ENCODE measurements around the gene ZNF732.
"Not testable (repeated sequence)": the region's sequence is repeated elsewhere in the genome, so short reads cannot be mapped to it uniquely, and the experiment has no call there.

ZNF732 gene

DNA sequence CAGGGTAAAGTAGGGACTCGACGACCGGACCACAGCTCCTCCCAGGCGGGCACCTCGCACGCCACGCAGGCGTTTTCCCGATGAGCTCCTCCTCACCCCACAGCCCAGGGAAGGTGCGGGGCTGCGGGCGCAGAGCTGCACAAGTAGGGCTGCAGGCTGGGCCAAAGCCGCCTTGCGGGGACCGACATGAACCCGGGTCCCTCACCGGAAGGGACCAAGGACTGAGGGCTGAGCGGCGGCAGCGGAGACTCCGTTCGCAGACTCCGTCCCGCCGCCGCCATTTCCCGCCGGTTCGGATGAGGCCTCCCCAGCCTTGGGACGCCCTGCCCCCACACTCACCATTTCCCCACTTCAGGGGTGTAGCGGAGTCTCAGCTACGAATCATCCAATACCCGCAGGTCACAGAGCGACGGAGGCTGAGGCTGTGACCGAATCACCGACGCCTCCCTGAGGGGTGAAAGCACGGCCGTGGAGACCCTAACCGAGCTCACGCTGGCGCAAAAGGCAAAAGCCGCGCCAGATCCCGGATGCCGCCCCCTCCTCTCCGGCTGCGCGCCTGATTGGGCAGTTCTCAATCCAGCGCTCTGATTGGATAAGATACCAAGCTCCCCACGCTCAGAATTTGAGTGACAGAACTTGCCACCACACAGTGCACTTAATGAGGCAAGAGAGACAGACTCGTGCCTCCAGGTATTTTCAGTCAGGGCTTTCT, at the start of gene ZNF732:
TSS of gene ZNF732 (minus strand) at position 506 of the 712 bp plus-strand sequence. CDS start at position 342, 164 bp downstream.
- no peak for DNase-seq

DNA sequence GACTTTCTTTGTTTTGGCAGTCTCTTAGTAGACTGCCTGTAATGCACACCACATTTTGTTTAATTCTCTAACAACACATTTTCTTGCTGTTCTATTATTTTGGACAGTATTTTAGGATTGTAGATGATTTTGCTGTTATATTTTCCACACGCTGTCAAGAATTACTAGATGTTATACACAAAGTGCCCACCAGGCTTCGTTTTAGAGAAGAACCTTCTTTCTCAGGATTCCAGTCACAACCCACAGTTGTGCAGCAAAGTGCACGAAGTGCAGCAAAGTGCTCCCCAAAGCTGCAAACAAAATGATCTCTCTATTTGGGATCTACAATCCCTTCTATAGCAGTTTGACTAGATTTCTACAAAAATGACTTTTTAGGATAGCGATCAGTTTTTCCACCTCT, 34.7 kb upstream of the ZNF732 start:
- no peak for DNase-seq

DNA sequence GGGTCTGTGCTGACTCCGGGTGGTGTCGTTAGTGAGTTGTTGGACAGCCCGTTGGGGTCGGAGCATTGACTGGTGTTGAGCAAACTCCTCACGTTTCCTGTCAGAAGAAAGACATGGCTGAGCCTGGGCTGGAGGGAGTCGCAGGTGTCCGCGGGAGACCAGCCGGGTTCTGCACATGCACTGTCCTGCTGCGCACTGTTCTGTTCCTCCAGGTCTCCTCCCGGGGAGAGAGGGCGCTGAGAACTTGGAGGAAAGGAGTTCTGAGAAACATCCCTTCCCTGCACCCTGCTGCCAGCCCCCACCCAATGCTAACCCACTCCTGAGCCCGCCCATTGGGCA, 33.5 kb upstream of the ZNF732 start:
- no peak for DNase-seq

DNA sequence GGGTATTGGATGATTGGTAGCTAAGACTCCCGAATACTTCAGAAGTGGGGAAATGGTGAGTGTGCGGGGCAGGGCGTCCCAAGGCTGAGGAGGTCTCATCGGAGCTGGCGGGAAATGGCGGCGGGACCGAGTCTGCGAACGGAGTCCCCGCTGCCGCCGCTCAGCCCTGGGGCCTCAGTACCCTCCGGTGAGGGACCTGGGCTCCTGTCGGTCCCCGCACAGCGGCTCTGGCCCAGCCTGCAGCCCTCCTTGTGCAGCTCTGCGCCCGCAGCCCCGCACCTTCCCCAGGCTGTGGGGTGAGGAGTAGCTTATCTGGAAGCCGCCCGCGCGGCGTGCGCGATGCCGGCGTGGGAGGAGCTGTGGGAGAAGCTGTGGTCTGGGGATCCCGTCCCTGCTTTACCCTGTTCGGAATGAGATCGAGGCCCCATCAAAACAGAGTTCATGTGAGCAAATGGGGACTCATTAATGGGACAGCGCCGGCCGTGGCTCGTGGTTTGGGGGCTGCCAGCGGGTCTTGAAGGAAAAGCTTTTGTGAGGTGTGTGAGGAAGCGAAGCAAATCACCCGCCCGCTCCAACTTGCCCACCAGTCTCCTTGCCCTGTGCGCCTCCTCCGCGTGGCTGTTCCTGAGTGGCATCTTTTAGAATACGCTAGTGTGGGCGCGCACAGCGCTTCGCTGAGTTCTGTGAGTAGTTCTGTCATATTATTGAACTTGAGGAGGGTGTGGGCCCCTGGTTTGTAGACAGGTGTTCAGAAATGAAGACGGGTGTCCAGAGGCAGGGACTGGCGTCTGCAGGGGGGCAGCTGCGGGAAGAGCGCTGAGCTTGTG, 32.9 kb upstream of the ZNF732 start:
- DNase-seq, result no peak

DNA sequence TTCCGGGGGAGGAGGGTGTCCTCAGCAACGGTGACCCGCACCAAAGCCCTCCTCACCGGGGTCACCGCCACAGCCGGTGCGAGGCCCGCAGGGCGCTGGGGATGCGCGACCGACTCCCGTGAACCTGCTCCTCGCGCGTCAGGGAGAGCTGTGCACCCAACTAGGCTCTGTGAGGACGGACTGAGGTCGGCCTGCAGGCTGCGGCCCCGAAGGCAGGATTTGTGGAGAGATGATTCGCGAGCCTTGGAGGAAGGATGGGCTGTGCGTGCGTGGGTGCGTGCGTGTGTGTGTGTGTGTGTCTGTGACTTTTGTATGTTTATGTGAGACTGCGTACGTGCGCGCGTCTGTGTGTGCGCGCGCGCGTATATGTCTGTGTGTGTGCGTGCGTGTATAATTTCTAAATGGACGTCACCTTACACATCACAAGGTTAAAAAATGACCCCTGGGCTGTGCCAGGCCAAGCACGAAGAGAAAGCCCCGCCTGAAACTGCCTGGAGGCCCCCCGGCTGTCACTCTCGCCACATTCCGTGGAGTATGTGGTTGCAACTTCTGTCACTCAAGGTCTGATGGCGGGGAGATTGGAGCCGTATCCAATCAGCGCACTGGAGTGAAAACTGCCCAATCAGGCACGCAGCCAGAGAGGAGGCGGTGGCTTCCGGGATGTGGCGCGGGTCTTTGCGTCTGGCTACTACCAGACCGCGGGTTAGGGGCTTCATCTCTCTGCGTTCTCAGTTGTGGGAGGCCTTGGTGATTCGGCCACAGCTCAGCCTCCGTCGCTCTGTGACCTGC, 32.1 kb upstream of the ZNF732 start, which contains the start of gene ZNF141:
TSS of gene ZNF141 (plus strand) at position 672 of the 789 bp plus-strand sequence. CDS start 170 bp downstream, outside the sequence.
- DNase-seq, result peak; percentile 96

DNA sequence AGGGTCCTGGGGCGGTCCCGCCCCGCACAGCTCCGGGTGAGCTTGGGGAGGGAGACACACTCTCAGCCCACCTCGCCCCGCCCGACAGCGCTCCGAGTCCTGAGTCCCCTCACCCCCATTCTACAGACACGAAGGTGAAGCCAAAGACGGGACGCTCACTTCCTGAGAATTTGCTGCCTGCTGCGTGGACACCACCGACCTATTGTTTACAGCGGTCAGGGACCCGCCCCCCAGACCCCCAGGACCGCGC, 31.5 kb upstream of the ZNF732 start:
- DNase-seq, result no peak

DNA sequence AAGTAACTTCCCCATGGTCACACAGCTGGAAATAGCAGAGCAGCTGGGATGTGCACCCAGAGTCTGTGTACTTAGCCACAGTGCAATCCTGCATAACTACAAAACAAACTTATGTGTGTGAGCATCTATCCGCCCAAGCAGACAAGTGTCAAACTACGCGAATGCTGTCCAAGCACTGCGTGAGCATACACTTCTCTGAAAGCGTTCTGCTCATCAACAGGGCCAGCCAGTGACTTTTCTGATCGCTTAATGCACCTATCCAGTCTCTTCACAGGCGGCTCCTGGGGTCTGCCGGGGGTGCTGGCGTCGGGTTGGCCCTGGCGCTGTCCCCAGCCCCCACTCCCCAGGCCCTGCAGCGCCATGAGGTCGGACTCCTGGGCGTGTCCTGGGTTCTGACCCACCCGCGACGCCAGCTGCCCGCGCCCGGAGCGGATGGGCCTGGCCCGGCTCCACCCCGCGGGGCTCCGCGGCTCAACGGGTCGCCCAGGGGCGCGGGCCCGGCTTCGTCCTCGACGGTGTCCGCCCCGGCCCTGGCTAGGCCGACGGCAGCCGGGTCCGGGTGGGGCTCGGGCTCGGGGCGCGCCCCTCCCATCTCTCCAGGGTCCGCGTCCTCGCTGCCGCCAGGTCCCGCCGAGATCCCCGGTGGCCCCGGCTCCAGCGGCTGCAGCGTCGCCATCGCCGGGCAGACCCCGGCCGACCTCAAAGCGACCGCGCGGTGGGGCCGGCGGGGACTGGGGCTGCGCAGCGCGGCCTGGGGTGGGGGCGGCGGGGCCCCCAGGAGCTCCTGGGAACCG, 31.0 kb upstream of the ZNF732 start:
- DNase-seq, result no peak

DNA sequence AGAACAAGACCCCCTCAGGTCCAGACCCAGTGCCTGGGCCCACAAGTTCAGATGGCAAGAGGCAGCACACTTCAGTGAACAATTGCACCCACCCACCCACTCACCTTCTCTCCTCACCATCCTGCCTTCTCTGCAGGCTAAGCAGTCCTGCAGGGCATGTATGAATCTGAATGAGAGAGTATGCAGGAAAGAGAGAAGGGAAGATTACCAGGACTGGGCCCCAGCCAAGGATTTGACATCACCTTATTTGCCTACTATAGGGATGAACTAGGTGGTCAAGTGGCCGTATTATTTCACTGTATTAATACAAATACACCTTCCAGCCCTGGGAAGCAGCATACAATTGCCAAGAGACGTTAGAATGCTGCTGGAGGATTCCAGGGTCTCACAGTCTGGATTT, 30.2 kb upstream of the ZNF732 start:
- DNase-seq, result no peak

DNA sequence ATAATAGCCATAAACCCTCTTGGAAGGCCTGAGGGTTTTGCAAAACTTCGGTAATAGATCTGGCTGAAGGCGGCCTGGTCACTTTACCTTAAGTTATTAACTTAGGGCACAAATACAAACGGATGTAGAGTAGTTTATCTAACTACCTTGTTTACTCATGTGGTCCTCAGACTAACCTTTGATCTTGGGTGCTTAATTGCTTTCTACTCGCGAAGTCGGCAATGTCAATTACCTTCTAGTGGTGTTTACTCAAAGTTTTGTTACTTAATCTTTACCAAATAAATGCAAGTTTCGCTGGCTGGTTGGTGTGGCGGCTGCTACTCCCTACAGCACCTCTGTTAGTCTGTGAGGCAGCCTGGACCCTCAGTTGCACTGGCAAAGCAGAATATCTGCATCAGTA, 23.5 kb upstream of the ZNF732 start:
- no peak for DNase-seq

DNA sequence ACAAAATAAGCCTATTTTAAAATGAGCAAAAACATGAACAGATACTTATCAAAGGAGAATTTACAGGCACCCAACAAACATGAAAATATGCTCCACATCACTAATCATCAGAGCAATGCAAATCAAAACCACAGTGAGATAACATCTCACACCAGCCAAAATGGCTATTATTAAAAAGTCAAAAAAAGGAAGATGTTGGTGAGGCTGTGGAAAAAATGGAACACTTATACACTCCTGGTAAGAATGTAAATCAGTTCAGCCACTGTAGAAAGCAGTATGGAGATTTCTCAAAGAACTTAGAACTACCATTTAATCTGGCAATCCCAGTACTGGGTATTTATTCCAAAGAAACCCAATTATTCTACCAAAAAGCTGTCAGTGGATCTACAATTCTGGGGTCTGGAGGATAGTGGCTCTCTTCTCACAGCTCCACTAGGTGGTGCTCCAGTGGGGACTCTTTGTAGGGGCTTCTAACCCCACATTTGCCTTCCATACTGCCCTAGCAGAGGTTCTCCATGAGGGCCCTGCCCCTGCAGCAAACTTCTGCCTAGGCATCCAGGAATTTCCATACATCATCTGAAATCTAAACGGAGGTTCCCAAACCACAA, 9.1 kb upstream of the ZNF732 start:
- no peak for DNase-seq

DNA sequence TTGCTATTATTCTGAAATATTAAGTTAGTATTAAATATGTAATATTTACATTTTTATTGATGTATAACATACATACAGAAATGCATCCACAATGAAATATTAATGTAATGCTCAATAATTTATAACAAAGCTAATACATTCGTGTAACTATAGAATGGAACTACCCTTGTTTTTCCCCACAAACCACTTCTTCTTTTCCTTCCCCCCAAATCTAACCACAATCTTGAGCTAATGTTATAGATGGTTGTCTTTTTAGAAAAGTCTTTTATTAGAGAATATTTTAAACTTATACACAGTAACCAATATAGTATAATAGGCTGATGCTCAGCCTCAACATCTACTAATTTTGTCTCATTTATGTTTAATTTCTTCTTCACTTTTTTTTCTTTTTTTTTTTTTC, 4.5 kb upstream of the ZNF732 start:
- DNase-seq, result no peak

DNA sequence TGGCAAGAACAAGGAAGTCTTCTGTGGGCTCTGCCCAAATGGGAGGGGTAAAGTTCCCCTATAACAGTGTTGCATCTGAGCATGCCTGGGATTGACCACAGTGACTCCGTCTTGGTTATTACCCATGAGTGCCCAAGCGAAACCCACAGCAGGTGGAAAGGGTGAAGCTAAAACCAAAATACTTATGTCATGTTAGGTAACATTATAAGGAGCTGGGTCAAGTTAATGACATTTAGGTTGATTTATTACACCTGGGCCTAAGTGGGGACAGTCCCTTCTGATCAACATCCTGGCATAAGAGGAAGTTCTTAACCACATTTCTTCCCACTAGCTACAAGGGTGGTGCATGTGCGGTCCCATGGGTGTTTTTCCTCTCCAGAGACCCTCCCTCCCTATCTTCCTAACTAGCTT, 1.3 kb upstream of the ZNF732 start:
- DNase-seq, result no peak

DNA sequence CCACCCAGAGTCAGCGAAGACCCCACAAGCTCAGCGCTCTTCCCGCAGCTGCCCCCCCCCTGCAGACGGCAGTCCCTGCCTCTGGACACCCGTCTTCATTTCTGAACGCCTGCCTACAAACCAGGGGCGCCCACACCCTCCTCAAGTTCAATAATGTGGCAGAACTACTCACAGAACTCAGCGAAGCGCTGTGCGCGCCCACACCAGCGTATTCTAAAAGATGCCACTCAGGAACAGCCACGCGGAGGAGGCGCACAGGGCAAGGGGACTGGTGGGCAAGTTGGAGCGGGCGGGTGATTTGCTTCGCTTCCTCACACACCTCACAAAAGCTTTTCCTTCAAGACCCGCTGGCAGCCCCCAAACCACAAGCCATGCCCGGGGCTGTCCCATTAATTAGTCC, 758 bp downstream of the ZNF732 start:
- not testable (repeated sequence) for DNase-seq

DNA sequence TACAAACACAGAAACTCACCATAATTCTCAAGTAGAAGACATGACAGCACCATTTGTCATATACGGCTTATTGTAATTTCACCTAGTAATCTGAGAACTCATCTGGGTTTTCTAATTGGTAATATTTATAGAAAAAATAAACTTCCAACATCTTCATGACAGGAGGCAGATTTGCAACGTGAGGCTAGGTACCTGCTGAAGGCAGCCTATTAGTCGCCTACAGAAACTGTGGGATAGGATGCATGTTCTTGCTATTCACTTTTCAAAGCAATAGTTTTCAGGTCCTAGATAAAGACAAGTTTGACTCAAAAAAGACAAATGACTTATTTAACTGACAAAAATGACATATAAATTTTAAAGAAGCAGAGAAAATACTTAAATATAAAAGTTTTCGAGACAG, 2.9 kb downstream of the ZNF732 start:
- no peak for DNase-seq

DNA sequence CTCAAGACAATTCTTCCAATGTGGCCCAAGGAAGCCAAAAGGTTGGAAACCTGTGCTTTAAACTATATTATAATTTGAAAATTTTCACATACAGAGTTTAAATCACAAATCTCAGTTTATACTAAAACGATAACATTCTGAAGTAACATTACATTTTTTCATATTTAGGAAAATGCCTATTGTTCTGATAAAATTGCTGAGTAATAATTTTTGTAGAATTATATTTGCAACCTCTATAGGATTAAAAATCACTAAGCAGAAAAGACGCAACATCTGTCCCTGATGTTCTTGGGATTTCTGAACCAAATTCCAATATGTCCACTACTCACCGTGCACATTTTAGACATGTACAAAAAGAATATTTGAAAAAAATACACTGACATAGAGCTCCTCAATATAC, 10.5 kb downstream of the ZNF732 start:
- no peak for DNase-seq

DNA sequence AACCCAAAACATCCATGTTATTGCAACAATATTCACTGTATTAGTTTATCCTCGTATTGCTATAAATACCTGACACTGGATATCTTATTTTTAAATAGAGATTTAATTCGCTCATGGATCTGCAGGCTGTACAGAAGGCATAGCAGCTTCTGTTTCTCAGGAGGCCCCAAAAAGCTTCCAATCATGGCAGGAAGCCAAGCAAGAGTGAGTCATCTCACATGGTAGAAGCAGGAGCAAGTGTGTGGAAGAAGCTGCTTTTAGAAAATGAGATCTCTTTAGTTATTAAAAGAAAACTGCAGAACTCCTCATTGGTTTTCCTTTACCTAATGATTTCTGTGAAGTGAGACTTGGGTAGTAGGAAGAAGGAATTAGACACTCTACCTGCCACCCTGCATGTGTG, 16.4 kb downstream of the ZNF732 start:
- DNase-seq, result no peak

DNA sequence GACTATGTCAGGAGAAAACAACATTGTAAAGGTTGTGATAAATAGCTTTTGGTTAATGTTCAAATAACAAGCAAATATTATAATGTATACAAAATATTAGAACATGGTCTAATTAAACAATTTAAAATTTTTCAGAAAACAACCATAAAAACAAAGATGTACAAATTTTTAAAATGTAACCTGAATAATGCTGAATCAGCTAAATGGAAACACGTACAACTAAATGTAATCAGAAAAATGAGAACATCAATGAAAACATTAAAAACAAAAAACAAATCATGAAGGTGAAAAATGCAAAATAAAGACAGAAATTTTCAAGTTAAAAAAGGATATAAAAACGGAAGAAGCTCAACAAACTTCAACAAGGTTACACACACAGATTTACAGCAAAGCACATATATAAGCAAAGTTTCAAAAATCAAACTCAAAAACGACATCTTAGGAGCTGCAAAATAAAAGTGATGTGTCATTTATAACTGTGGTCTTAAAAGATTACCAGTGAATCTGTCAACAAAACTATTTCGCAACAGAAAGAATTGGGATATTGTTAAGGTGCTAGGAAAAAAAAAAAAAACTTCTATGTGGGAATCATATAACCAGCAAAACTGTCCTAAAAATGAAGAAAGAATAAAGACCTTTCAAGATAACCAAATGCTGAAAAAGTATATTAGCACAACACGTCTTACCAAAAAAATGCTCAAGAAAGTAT, 31.8 kb downstream of the ZNF732 start:
- no peak for DNase-seq

DNA sequence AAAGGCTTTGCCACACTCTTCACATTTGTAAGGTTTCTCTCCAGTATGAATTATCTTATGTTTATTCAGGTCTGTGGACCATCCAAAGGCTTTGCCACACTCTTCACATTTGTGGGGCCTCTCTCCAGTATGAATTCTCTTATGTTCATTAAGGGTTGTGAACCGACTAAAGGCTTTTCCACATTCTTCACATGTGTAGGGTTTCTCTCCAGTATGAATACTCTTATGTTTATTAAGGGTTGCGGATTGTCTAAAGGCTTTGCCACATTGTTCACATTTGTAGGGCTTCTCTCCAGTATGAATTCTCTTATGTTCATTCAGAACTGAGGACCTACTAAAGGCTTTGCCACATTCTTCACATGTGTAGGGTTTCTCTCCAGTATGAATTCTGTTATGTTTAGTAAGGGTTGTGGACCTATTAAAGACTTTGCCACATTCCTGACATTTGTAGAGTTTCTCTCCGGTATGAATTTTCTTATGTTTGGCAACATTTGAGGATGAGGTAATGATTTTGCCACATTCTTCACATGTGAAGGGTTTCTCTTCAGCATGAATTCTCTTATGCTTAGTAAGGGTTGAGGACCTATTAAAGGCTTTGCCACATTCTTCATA, 33.7 kb downstream of the ZNF732 start:
- DNase-seq, result no peak

DNA sequence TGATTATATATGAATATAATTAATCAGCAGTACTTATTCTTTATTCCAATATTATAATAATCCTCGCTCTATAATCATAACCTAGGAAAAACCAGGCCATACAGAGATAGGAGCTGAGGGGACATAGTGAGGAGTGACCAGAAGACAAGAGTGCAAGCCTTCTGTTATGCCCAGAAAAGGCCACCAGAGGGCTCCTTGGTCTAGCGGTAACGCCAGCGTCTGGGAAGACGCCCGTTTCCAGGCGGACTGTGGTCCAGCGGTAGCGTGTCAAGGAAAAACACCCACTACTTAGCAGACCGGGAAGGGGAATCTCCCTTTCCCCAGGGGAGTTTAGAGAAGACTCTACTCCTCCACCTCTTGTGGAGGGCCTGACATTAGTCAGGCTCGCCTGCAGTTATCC, 46.0 kb downstream of the ZNF732 start:
- DNase-seq, result peak; percentile 50

DNA sequence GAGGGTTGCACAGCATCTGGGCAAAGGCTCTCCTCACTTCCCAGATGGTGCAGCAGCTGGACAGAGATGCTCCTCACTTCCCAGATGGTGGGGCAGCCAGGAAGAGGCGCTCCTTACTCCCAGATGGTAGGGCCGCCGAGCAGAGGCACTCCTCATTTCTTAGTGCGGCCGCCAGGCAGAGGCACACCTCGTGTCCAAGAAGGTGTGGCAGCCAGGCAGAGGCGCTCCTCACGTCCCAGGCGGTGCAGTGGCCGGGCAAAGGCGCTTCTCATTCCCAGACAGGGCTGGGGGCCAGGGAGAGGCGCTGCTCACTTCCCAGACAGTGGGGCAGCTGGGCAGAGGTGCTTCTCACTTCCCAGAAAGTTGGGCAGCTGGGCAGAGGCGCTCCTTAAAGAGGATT, 48.8 kb downstream of the ZNF732 start:
- no peak for DNase-seq

DNA sequence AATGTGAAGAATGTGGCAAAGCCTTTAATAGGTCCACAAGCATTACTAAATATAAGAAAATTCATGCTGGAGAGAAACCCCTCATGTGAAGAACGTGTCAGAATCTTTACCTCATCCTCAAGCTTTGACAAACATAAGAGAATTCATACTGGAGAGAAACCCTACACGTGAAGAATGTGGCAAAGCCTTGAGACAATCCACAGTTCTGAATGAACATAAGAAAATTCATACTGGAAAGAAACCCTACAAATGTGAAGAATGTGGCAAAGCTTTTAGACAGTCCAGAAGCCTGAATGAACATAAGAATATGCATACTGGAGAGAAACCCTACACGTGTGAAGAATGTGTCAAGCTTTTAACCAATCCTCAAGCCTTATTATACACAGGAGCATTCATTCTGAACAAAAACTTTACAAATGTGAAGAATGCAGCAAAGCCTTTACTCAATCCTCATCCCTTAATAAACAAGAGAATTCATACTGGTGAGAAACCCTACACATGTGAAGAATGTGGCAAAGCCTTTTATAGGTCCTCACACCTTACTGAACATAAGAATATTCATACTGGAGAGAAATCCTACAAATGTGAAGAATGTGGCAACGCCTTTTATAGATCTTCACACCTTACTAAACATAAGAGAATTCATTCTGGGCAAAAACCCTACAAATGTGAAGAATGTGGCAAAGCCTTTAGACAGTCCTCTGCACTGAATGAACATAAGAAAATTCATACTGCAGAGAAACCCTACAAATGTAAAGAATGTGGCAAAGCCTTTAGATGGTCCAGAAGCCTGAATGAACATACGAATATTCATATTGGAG, 51.1 kb downstream of the ZNF732 start:
- no peak for DNase-seq
